Hematopoietic multipotent progenitor cell (in vitro differentiated cells): ENCODE measurements around the gene GARS1. TPM values are rescaled to one million over a fixed set of nuclear protein-coding genes. Genes with fewer than 3 reads are reported as not detected.

Experiments used
- DNase-seq, 3 donors: peaks; one replicate each; pipeline ENCODE4 v3.0.0-alpha.2; 2011 to 2015; ENCODE audit warnings: low read depth in 2 of 3, low spot score in 2 of 3
- total RNA-seq: library from RNA; depleted of rRNA; stranded (reverse); fragments of >200 nt; gene quantifications from one replicate; pipeline ENCODE4 v1.2.3, GENCODE V29; 2012

The GARS1 gene
- total RNA-seq, 1 donor: 49.5 TPM

DNA sequence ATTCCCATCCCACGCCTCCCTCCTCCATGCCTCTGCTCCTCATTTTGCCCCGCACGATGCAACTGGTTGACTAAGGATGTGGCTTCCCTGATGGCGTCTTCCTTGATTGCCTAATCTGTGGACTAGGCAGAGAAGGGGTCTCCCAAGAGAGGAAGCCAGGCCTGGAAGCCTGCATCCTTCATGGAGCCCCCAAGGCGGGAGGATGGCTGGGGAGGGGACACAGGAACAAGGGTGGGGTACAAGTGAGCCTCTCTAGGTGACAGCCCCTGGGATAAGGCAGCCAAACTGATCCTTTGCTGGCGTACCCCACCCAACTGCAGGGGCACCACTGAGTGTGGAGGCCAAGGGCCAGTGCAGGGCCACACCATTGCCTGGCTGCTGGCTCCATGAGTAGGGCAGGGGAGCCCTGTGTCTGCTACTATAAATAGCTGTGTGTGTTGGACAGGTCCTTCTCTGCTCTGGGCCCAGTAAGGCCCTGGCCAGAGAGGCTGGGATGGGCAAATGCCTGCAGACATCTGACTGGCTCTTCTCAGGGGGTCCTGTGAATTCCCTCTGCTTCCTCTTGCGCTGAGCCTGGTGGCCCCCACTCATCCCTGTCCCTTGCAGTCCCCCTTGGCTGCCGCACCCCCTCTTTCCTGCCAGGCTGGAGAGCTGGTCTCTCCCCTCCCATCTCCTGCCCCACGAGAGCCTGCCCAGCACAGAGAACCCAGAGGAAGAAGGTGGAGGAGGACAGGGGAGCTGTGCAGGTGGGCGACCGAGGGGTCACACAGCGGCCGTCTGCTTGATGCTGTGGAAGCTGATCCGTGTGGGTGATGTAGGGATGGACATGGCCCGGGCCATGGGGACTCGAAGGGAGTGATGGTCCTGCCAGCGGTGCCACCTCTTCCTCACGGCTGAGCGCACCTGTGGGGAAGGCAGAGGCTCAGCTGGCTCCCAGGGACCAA, 58.3 kb downstream of the GARS1 start:
- no peak for DNase-seq

DNA sequence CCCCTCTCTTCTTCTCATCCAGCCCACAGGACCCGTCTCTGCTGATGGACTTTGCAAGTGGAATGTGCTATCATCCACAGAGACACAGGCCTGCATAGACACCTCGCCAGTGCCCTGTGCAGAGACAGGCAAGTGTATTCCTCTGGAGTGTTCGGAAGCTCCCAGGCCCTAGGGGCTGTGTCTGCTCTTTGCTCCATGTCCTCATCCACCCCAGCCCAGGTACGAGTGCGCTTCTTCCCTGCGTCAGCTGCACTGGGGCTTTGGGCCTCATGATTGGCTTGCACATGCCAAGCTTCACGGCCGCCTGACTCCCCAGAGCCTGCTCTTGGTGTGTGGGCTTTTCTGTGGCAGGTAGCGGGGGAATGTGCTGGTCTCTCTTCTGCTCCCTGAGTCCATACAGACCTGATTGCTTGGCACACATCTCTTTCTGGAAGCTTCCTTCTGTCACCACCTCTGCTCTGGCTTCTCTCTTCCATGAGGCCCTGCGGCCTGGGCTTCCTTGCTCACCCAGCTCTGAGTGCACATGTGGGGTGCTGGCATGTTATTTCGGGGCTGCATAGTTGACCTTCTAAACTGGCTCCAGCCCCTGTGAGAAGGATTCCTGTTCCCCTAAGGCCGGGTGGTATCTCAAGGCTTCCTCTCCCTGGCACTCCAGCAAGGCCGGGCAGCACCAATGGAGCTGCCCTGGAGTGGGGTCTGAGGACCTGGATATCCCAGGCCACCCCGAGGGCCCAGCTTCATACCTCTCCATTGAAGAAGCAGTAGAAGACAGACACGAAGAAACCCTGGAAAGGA, 59.8 kb downstream of the GARS1 start:
- no peak for DNase-seq

DNA sequence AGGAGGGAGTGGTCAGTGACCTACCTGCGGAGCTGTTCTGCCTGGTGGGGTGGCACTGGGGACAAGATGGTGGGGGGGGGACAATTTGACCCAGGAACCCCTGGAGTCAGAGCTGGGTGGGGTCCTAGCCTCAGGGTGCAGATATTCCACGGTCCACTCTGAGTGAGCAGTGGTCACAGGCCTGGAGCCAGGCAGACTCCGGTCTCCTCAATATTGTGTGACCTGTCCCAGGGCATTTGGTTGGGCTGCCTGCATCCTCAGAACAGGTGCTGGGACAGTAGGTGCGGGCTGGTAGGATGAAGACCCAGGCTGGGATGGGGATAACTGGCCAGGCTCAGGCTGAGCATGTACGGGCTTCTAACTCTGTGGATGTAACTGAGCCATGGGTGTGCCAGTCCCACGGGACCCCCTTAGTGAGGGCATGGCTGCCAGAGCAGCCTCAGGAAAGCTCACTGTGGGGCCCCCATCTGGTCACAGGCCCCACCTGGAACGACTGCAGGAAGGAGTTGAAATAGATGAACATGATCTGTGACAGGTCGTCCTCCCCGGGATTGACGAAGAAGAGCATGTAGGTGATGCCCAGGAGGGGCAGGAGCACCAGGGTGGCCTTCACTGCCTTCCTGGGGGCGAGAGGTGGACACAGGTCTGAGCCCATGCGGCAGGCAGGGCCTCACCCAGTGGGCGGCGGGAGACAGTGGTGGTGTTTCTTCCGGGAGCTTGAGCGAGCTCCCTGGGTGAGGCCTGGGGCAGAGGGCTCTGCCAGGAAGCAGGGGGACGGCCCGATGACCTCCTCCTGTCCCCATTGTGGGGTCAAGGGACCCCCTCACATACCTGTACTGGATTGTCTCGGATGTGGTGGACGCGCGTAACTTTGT, 60.7 kb downstream of the GARS1 start:
- DNase-seq: no peak

DNA sequence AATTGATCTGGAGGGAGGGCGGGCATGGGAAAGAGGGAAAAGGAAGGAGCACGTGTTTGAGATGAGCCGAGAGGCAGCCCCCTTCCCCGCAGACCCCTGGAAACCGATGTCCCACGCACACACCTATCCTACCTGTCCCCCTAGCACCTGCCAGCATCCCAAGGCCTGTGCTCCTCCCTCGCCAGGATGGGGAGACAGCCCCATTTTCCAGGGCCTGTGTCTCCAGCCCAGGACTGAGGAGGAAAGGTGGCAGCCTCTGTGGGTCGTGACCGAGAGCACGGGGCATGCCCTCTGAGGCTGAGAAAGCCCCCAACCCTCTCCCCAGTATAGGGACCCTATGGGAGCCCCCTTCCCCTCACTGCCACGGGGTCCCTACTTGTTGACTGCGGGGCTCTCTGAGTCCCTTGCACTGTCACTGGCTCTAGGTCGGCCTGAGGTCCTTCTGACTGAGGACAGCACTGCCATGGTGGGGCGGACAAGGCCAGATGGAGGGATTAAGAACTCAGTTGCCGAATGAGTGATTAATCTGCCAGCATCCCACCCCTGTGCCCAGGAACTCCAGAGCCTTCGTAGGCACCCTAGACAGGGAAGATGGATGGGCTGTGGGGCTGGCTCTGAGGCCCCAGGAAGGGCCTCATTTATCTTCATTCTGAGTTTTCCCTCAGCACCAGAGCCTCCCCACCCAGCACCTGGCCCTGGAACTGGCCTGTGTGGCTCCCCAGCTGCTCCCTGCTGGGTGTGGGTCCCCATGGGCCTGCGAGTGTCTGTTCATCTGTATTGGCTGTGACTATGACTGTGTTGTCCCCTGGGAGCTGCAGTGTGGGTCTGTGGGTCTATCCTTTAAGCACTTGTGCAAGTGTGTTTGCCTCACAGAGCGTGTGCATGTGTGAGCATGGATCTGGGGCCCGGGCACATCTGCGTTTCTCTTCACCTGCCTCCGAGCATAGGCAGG, 61.6 kb downstream of the GARS1 start:
- DNase-seq: no peak

DNA sequence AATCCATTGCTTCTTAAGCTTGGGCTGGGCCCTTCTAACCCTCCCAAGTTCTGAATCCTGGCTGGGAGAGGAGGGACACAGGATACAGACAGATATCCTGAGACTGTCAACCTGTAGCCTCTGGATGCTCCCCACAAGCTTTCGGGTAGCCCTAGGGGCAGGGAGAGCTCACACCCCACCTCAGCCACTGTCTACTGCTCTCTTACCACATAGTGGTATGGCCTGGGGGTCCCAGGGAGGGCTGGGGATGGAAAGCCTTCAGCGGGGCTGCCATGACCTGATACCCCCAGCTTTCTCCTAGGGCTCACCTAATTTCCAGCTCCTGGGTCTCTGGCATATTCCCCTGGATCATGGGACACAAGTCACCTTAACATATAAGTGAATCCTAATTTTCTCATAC, 62.5 kb downstream of the GARS1 start:
- no peak for DNase-seq

DNA sequence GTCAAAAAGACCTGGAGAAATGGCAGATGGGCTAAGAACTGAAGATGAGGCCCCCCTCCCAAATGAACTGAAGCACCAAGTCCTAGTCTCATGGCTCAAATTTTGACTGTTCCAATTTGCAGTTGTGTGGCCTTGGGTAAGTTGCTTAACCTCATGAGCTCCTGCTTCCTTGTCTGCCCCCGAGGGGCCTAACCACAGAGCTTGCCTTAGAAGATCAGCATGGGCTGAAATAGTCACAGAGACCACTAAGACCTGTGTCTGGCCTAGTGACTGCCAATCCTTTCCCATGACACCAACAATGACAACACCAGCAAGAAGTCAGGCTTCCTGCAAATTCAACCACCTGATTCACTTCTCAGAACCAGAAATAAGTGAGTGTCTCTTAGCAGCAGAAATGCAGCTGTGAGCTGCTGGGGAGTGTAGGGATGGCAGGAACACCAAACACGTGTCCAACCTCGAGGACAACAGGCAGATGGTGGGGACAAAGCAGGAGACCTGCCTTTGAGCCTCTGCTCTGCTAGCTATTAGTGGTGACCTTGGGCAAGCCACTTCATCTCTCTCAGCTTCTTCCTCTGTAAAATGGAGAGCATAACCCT, 63.9 kb downstream of the GARS1 start:
- DNase-seq: peak in 1 of 3 donors; percentile 27

DNA sequence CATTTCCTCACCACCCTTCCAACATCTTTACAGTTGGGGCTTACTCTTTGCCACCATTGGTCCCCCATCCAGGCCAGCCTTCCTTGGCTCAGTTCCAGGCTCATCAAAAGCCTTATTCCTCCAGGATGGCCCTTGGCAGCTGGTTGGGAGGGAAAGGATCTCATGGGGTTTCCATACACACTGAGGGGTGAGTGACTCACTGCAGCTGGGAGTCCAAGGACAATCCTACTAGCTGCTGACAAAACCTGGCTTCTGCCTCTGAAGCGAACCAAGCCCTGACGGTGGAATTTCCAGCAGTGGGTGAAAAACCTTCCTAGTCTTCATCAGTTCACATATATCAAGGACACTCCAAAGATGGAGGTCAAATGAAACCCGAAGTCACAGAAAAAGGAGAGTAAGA, 64.6 kb downstream of the GARS1 start:
- DNase-seq: no peak

DNA sequence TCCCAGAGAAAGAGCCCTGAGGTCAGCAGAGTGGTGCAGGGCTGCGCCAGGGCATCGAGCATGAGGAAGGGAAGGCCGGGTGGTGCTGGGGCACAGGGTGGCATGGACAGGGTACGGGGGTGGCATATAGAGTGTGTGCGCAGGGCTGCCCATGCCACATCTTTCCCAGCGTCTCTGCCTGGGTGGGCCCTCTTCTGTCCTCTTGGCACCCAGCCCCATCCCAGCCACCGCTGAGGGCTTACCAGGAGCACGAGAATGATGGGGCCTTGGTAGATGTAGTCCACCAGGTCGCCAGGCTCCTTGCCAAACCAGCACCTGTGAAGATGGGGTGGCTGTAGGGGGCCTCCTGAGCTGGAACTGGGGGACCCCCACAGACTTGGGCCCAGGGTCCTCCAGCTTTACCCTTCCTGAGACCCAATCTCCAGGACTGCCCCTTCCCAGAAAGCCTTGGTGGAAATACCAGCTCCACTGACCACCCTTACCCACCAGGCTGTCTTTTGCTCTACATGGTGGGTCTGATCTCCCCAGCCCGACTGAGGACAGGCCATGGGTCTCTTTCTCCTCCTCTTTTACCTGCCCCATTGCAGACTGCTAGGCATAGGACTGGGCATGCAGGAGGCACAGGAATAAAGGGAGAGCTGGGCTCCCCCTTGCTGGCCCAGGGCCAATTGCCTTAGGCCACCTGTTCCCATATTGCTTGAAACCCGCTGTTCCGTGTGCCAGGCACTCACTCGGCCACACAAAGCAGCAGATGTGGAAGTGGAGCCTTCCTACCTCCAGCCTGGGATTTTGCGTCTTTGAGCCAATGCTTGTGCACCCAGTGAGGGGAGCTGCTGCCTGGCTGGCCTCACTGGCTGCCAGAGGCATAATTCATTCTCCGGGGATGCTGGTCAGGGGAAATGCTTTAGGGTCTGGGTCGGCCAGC, 65.9 kb downstream of the GARS1 start:
- DNase-seq: no peak

DNA sequence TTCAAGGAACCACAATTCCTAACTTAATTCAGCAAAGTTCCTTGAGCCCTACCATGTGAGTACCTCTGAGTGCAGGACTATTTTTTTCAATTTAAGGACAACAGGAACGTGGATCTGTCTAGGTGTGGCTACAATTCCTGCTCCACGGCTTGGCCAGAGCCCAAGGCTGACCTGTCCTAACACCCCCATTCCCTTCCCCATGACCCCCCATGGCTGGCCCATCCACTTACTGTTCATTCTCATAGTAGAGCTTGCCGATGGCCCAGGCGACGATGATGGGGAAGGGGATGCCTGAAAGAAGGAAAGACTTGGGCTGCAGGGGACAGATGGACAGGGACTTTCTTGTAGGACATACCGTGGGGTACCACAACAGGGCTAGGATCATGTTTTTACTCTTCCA, 67.2 kb downstream of the GARS1 start:
- no peak for DNase-seq

DNA sequence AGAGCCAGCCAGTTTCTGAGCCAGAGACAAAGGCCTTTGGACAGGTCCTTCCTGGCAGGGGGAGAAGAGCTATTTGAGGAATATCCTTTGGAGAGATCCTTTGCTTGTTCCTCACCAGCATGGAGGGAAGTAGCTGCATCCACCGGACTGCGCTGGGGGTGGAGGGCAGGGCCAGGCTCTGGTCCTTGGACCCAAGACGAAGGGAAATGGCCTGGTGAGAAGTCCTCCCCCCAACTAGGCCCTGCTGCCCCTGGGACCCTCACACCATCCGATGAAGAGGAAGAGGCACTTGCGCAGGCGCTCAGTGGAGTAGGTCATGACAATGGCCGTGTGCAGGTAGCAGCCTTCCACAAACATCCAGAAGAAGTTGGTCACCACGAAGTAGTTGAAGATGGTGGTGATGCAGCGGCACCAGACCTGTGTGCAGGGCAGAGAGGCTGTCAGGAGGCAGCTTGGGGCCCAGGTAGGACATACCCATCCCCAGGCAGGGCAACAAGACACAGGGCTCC, 67.8 kb downstream of the GARS1 start:
- no peak for DNase-seq

DNA sequence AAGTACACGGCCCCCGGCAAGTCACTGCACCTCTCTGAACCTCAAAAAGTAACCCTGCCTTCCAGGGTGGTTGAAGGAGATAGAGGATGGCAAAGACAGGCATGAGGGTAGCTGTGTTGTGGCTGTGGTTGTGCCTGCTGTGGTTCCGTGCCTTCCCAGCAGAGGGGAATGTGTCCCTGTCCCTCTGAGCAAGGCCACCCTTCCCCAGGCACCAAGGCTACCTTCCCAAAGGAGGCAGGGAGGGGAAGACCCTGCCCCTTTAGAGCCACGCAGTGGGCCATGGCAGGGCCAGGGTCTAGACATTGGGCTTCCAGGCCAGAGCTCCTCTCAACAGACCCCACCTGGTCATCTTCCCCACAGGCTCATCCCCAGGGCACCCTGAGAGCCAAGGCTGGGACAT, 68.7 kb downstream of the GARS1 start:
- no peak for DNase-seq

DNA sequence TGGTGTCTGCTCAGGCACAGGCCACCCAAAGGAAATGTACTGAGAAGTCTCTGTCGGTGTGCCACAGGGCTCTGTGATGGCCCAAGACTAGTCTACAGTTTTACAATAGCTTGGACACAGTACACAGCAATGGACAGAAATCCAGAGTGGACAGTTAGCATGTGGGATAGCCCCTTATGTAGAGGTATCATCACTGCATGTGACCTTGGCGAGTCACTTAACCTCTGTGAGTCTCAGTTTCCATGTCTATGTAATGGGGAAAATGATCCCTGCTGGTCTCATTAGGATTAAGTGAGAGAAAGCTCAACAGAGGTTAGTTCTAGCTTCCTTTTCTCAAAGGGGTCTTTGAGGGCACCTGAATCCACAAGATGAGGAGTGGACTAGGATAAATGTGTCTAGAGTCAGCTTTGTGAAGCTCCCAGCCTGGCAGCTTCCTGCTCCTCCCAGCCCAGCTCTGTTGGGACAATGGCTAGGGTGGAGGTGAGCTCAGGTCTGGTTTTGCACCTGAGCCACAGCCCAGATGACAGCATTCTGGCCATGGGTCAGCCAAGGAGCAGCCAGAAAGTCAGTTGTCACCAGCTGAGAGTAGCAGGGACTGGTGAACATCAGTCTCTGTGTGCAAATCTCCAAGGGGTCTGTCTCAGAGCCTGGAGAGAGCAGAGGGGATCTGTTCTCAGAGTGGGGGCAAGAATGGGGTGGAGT, 69.7 kb downstream of the GARS1 start:
- no peak for DNase-seq

DNA sequence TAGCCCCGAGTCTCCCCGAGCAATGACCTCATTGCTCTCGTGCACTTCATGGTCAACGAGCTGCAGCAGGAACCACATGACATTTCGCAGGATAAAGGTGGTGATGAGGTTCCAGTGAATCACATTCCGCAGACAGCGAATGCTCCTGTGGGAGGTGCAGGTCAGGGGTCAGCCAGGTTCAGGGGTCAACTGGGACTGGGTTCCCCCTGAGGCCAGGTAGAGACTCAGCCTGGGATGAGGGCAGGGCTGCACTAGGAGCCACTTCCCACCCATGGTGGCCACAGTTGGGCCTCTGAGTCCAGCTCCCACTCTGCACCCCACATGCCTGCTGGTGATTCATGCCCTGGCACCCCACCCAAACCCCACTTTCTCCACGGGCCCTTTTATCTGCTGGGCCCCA, 70.4 kb downstream of the GARS1 start:
- DNase-seq: no peak

DNA sequence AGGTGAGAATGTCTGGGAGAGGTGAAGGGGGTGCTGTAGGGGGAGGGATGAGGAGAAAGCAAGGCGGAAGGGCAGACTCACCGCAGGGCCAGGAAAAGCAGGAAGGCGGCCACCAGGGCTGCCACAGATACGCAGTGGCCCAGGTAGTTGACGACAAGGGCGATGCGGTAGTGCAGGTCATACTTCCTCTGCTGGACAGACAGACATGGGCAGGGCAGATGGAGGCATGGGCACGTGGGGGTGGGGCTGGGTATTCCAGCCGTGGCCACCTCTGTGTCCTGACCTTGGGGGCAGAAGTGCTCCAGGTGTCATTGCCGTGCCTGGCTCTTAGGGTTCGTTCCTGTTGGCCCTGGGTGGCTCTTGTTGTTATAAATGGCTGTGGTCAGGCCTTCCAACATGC, 70.8 kb downstream of the GARS1 start:
- no peak for DNase-seq

DNA sequence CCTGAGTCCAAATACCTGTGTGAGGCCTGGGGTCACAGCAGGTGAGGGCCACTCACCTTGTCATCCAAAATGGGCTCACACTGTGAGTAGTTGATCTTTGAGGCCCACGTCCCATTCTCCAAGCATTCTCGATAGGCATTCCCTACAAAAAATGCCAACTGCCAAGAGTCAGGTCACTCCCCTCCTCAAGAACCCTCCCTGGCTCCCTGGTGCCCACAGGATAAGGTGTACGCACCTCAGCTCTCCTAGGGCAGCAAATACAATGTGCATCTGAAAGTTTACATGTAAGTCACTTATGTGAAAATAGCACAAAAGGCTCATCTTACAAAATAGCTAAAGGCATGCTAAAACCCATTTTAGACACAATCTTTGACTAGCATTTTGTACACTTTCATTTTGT, 72.5 kb downstream of the GARS1 start:
- no peak for DNase-seq

DNA sequence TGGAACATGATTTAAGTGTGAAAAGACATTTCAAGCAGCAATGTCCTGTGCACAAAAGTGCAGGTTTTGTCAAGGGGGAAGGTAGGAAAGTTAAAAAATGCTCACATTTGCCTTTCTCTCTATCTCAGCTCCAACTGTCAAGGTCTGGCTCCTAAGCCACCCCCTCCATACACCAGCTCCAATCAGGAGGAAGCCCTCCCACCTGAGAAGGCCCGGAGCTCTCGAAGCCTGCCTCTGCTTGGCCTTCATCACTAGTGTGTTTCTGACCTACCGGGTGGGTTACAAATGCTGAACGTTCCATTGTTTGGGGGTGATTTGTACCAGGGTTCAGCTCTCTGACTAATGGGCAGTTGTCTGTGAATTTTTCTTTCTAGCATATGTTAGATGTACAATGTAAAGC, 73.4 kb downstream of the GARS1 start:
- no peak for DNase-seq

DNA sequence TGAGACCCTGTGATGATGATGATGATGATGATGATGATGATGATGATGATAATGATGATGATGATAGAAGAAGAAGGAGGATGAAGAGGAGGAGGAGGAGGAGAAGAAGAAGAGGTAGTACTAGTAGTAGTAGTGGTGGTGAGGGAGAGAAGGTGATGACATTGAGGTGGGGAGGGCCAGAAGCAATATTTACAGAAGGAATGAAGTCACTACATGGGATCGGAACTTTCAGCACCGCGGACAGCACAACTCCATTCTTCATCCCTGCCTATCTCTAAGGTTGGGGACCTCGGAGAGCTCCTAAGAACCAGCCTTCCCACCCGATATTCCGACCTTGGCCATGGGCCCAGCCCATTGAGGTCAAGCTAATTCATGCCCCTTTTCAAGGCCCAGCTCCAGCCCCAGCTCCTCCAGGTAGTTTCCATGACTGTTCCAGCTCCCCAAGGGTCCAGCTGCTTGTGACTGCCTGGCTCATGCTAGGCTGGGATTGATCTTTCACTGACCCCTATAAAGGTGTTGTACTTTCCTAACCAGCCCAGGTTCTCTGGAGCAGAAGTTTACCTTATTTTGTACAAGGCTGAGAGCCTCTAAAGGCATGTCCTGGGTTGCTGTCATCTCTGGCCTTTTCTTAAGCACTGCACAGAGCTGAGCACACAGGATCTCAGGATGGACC, 77.3 kb downstream of the GARS1 start:
- DNase-seq: peak in 2 of 3 donors; percentile 43 to 74
